ENCODE measurements around the gene WBP1L. TPM values are rescaled to one million over a fixed set of nuclear protein-coding genes. Genes with fewer than 3 reads are reported as not detected.

WBP1L gene
- total and polyA plus RNA-seq, 8 donors: 15.1 to 140 (median 30.5) TPM

DNA sequence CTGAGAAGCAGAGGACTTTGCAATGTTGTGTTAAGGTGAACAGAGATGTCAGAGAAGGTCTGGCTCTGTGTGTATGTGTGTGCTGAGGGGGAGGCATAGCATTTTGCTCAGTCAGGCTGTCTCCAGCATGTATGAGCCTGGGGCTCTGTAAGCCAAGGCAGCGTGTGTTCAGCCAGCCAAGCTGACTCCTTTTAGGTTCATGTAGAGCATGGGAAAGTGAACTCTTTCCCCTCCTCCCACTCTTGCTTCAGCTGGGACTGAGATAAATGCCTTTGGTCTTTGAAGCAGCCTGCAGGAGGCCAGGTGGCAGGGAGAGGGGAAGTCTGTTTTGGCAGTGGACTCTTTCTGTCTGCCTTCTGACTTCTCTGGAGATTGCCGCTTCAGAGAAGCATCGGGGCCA is 25.5 kb upstream of the WBP1L start:
- H3K27me3 ChIP-seq: no peaks in the 10 kb centered on the region
- peaks cover 8 to 38% (median 22%) of the 10 kb centered on the region in 4 donors for H3K4me1 ChIP-seq
- peak overlapping the region in 2 of 5 donors; percentile 20 to 62 for H3K27ac ChIP-seq
- H3K4me3 ChIP-seq: no peak overlapping the region
- no peaks in the 10 kb centered on the region for H3K36me3 ChIP-seq
- no peaks in the 10 kb centered on the region for H3K9me3 ChIP-seq
- TF ChIP-seq POLR2A (IDR thresholded peaks at IDR 0.05) (no peak), EP300 (IDR thresholded peaks at IDR 0.05) (no peak), POLR2AphosphoS5 (IDR thresholded peaks at IDR 0.05) (no peak)
- TF ChIP-seq, protein P1, sequence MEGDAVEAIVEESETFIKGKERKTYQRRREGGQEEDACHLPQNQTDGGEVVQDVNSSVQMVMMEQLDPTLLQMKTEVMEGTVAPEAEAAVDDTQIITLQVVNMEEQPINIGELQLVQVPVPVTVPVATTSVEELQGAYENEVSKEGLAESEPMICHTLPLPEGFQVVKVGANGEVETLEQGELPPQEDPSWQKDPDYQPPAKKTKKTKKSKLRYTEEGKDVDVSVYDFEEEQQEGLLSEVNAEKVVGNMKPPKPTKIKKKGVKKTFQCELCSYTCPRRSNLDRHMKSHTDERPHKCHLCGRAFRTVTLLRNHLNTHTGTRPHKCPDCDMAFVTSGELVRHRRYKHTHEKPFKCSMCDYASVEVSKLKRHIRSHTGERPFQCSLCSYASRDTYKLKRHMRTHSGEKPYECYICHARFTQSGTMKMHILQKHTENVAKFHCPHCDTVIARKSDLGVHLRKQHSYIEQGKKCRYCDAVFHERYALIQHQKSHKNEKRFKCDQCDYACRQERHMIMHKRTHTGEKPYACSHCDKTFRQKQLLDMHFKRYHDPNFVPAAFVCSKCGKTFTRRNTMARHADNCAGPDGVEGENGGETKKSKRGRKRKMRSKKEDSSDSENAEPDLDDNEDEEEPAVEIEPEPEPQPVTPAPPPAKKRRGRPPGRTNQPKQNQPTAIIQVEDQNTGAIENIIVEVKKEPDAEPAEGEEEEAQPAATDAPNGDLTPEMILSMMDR (IDR thresholded peaks at IDR 0.05): no peak
- WGBS, 5 donors: 43 to 61% (median 51%) methylated on average over 3 of the region's 3 CpGs
- intact Hi-C loops (cut with DNase I; ENCODE audit: low total_unique reads): no loop called here
- DNase-seq: peak in 1 of 2 donors; percentile 70

- 80 to 95% (median 87%) methylated on average over 3 of the region's 3 CpGs for WGBS, 5 donors
- no peak overlapping the region for H3K27ac ChIP-seq
Observed at GRCh38 chr10:102720337-102720736, 23.4 kb upstream of the WBP1L start.

GRCh38 chr10:102720775-102721301 is 22.9 kb upstream of the WBP1L start:
- TF ChIP-seq, protein P1 (IDR thresholded peaks at IDR 0.05): no peak
- TF ChIP-seq POLR2AphosphoS5 (IDR thresholded peaks at IDR 0.05) (no peak), POLR2A (IDR thresholded peaks at IDR 0.05) (no peak), EP300 (IDR thresholded peaks at IDR 0.05) (no peak)
- peaks cover 0 to 24% (median 6%) of the 10 kb centered on the region in 4 donors for H3K4me1 ChIP-seq
- intact Hi-C loops (cut with DNase I; ENCODE audit: low total_unique reads): no loop called here
- no peaks in the 10 kb centered on the region for H3K36me3 ChIP-seq
- no peaks in the 10 kb centered on the region for H3K9me3 ChIP-seq
- no peaks in the 10 kb centered on the region for H3K27me3 ChIP-seq
- H3K27ac ChIP-seq: no peak overlapping the region
- H3K4me3 ChIP-seq: no peak overlapping the region
- WGBS, 5 donors: 69 to 84% (median 78%) methylated on average over 6 of the region's 6 CpGs
- DNase-seq: no peak

More at GRCh38 chr10:102720337-102720736, 23.4 kb upstream of the WBP1L start:
- no peak for DNase-seq
- TF ChIP-seq EP300 (IDR thresholded peaks at IDR 0.05) (no peak), POLR2A (IDR thresholded peaks at IDR 0.05) (no peak), POLR2AphosphoS5 (IDR thresholded peaks at IDR 0.05) (no peak)
- TF ChIP-seq, protein P1 (IDR thresholded peaks at IDR 0.05): no peak
- no peaks in the 10 kb centered on the region for H3K36me3 ChIP-seq
- intact Hi-C loops (cut with DNase I; ENCODE audit: low total_unique reads): no loop called here
- H3K4me3 ChIP-seq: no peak overlapping the region
- H3K9me3 ChIP-seq: no peaks in the 10 kb centered on the region
- no peaks in the 10 kb centered on the region for H3K27me3 ChIP-seq
- H3K4me1 ChIP-seq: peaks cover 3 to 29% (median 10%) of the 10 kb centered on the region in 4 donors

GRCh38 chr10:102721954-102722353 is 21.8 kb upstream of the WBP1L start:
- H3K27me3 ChIP-seq: no peaks in the 10 kb centered on the region
- peaks cover 0 to 14% (median 6%) of the 10 kb centered on the region in 4 donors for H3K4me1 ChIP-seq
- DNase-seq: no peak
- 60 to 72% (median 63%) methylated on average over 4 of the region's 4 CpGs for WGBS, 5 donors
- H3K27ac ChIP-seq: no peak overlapping the region
- TF ChIP-seq, protein P1 (IDR thresholded peaks at IDR 0.05): no peak
- TF ChIP-seq POLR2AphosphoS5 (IDR thresholded peaks at IDR 0.05): no peak
- TF ChIP-seq EP300 (IDR thresholded peaks at IDR 0.05): no peak
- TF ChIP-seq POLR2A (IDR thresholded peaks at IDR 0.05): no peak
- intact Hi-C loops (cut with DNase I; ENCODE audit: low total_unique reads): no loop called here
- H3K4me3 ChIP-seq: no peak overlapping the region
- H3K9me3 ChIP-seq: no peaks in the 10 kb centered on the region
- H3K36me3 ChIP-seq: peaks cover 0 to 8% (median 6%) of the 10 kb centered on the region in 4 donors

All from stomach (tissue), 9 donors.